ENCODE measurements around the gene SDHB.

DNA sequence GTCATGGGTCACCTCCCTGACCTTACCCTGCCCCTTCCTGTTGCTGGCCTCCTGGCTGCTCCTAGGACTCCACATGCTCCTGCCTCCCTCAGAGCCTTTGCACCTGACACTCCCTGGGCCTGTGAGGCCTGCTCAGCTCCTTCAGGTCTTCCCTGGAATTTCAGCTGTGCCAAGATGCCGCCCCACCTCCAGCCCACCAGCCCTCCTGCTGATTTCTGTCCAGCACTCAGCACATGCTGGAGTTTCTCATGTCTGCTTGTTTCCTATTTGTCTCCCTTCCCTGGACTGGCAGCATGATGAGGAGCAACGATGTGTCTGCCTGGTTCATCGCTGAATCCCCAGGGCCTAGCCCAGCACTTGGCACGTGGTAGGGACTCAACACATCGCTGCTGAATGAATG, 76.5 kb downstream of the SDHB start:
- TF ChIP-seq, protein P1, sequence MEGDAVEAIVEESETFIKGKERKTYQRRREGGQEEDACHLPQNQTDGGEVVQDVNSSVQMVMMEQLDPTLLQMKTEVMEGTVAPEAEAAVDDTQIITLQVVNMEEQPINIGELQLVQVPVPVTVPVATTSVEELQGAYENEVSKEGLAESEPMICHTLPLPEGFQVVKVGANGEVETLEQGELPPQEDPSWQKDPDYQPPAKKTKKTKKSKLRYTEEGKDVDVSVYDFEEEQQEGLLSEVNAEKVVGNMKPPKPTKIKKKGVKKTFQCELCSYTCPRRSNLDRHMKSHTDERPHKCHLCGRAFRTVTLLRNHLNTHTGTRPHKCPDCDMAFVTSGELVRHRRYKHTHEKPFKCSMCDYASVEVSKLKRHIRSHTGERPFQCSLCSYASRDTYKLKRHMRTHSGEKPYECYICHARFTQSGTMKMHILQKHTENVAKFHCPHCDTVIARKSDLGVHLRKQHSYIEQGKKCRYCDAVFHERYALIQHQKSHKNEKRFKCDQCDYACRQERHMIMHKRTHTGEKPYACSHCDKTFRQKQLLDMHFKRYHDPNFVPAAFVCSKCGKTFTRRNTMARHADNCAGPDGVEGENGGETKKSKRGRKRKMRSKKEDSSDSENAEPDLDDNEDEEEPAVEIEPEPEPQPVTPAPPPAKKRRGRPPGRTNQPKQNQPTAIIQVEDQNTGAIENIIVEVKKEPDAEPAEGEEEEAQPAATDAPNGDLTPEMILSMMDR (IDR thresholded peaks at IDR 0.05; ENCODE audit: low read depth, low read length), result no peak
- no peak for TF ChIP-seq EZH2phosphoT487 (IDR thresholded peaks at IDR 0.05; ENCODE audit: low read depth)

Measured in OCI-LY3 (cell line).